Subcutaneous abdominal adipose tissue (tissue), 5 donors: Measurements from ENCODE around the gene GPC3.

ENCODE experiments used
- H3K27ac ChIP-seq: one replicate; pipeline ENCODE4 v1.7.0; 2013; ENCODE audit warnings: low read depth, mild to moderate bottlenecking, inconsistent platforms, low read length, moderate library complexity
- H3K27me3 ChIP-seq, 5 donors: one replicate each; pipeline ENCODE4 v1.7.0; 2013; ENCODE audit warnings: low read length in 5 of 5, inconsistent platforms in 1 of 5; ENCODE audit not compliant: control insufficient read depth in 5 of 5, insufficient read depth in 4 of 5
- H3K36me3 ChIP-seq, 5 donors: one replicate each; pipeline ENCODE4 v1.7.0; 2013; ENCODE audit warnings: low read length in 5 of 5; ENCODE audit not compliant: control insufficient read depth in 5 of 5, insufficient read depth in 5 of 5
- H3K4me1 ChIP-seq, 5 donors: one replicate each; pipeline ENCODE4 v1.7.0; 2013; ENCODE audit warnings: low read length in 5 of 5, mild to moderate bottlenecking in 3 of 5, moderate library complexity in 1 of 5; ENCODE audit not compliant: control insufficient read depth in 5 of 5, insufficient read depth in 5 of 5
- H3K4me3 ChIP-seq, 5 donors: one replicate each; pipeline ENCODE4 v1.7.0; 2013; ENCODE audit warnings: low read length in 5 of 5, low read depth in 1 of 5
- H3K9ac ChIP-seq, 5 donors: one replicate each; pipeline ENCODE4 v1.7.0; 2013; ENCODE audit warnings: low read length in 5 of 5, mild to moderate bottlenecking in 4 of 5, moderate library complexity in 3 of 5
- H3K9me3 ChIP-seq, 5 donors: one replicate each; pipeline ENCODE4 v1.7.0; 2013; ENCODE audit warnings: low read length in 5 of 5; ENCODE audit not compliant: control insufficient read depth in 5 of 5
- donor health status: healthy.
- donor health status: healthy.
- donor health status: healthy.
- donor health status: healthy.
- donor health status: healthy.

Gene GPC3

DNA sequence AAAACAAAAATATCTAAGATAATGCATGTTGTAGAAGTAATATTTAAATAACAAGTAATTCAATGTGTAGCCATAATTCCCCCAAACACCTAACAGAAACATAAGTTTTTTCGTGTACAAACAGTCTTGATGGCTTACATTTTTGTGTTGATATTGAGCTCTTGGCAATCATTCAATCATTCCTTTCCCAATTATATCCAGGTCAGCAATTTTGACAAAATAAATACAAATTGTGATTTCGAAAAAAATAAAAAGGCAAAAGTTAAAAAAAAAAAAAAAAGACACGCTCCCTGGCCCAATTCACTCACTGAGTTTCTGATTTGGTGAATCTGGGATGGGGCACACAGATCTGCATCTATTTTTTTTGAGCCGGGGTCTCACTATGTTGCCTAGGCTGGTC is 382.5 kb downstream of the GPC3 start:
- Histone ChIP-seq H3K4me3 (no peak overlapping the region), H3K36me3 (no peaks in the 10 kb centered on the region), H3K9me3 (no peaks in the 10 kb centered on the region), H3K4me1 (peaks cover 0 to 12% (median 6%) of the 10 kb centered on the region in 5 donors), H3K27ac (no peak overlapping the region), H3K9ac (no peak overlapping the region), H3K27me3 (peaks cover 0 to 10% (median 0%) of the 10 kb centered on the region in 5 donors)

DNA sequence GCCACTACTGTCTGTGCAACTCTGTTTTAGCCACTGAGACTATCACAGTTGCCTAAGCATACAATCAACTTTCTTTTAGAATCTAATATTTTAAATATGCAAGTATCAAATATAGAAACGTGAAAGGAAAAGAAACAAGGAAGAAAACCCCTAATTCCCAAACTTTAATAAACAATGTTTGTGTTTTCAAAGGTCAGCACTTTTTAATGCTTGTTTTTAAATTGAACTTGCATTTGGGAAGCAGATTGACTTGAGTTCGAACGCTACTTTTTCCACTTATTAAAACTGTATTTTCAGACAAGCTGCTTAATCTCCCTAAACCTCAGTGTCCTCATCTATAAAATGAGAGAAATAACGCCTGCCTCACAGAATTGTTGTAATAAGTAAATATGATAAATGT is 384.3 kb downstream of the GPC3 start:
- no peaks in the 10 kb centered on the region for H3K9me3 ChIP-seq
- H3K4me3 ChIP-seq = no peak overlapping the region
- H3K4me1 ChIP-seq = peaks cover 0 to 7% (median 0%) of the 10 kb centered on the region in 5 donors
- no peak overlapping the region for H3K27ac ChIP-seq
- peaks cover 0 to 10% (median 0%) of the 10 kb centered on the region in 5 donors for H3K27me3 ChIP-seq
- H3K36me3 ChIP-seq = no peaks in the 10 kb centered on the region
- H3K9ac ChIP-seq = no peak overlapping the region

DNA sequence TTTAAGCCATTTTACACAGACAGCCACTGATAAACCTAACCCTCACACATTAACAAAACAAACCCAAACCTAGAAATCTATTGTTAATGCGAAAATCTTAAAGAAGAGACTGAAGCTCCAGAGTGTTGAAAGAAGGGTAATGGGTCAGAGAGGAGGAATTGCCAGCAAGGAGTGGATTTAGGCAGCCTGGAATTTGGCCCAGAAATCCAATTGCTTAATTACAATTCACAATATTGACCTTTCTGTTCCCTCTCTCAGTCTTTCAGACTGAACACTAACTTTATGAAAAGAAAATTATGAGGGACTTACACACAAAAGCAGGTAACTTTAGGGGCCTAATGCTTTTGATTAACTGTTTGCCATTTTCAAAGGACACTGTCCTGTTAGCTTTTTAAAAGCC is 384.9 kb downstream of the GPC3 start:
- peaks cover 0 to 10% (median 0%) of the 10 kb centered on the region in 5 donors for H3K27me3 ChIP-seq
- H3K9me3 ChIP-seq = no peaks in the 10 kb centered on the region

DNA sequence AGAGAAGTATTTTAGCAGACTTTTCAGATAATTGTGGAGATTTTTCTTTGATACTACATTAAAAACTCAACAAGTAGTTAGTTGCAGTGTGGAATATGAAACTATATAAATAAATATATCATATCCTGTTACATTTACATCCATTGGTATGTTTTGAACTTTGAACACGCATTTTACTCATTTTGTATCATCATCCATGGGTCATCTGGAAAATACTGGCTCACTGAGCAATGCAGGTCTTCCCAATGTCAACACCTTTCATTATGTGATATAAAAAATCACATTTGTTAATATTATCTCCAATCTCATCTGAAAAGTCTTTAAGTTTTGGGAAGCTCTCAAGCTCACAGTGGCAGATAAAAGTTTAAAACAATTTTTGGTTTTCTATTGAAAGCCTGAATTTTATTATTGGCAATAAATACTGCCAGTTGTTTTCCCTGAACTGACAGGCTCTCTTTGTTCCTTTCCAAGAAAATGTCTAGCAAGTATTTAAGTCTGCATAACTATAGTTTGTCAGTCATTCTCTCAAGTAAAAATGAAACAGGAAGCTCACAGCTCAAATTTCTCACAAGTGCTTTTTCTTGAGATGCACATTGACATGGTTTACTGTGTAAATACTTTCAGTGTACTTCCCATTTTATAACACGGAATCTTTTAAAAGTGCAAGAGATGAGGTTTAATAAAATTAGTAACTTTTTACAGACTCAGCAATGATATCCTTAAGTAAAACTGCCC is 386.6 kb downstream of the GPC3 start:
- Histone ChIP-seq H3K27ac (no peak overlapping the region), H3K9ac (no peak overlapping the region), H3K36me3 (no peaks in the 10 kb centered on the region), H3K4me3 (no peak overlapping the region), H3K4me1 (peaks cover 0 to 7% (median 0%) of the 10 kb centered on the region in 5 donors), H3K27me3 (peaks cover 0 to 10% (median 0%) of the 10 kb centered on the region in 5 donors), H3K9me3 (no peaks in the 10 kb centered on the region)

More for the DNA sequence above, 384.9 kb downstream of the GPC3 start:
- Histone ChIP-seq H3K4me1 (peaks cover 0 to 7% (median 0%) of the 10 kb centered on the region in 5 donors), H3K27ac (no peak overlapping the region), H3K36me3 (no peaks in the 10 kb centered on the region), H3K9ac (no peak overlapping the region), H3K4me3 (no peak overlapping the region)

DNA sequence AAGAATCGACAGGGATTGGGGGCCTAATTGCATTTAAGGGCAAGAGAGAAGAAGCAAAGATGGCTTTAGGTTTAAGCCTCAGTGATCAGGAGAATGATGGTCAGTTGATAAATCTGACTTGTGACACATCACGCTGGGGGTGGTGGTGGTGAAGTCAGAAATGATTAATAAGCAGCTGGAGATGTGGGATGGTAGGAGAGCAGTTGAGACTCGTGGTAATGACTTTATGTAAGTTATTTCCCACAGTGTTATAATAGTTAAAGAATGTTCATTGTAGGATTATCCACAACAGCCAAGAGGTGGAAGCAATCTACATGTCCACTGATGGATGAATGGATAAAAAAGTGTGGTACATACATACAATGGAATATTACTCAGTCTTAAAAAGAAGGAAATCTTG is 391.2 kb downstream of the GPC3 start:
- Histone ChIP-seq H3K9ac (no peak overlapping the region), H3K9me3 (no peaks in the 10 kb centered on the region), H3K27me3 (peaks cover 0 to under 1% (median 0%) of the 10 kb centered on the region in 5 donors), H3K27ac (no peak overlapping the region), H3K36me3 (no peaks in the 10 kb centered on the region), H3K4me1 (peaks cover 0 to under 1% (median 0%) of the 10 kb centered on the region in 5 donors), H3K4me3 (no peak overlapping the region)

DNA sequence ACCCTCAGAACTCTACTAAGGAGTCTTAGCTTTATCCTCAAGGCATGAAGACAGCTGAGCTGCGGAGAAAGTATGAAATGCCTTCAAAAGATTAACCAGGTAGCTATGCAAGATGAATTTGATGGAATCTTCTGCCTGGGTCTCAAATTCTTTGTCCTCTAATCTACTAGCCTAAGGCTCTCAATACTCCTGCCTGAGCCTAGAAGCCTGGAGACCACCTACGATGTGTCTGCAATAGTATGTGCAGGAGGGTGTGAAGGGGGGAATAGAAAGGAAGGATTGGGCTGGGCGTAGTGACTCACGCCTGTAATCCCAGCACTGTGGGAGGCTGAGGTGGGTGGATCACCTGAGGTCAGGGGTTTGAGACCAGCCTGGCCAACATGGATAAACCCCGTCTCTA is 391.9 kb downstream of the GPC3 start:
- H3K27me3 ChIP-seq = peaks cover 0 to 4% (median 0%) of the 10 kb centered on the region in 5 donors
- no peaks in the 10 kb centered on the region for H3K36me3 ChIP-seq
- no peak overlapping the region for H3K9ac ChIP-seq
- H3K9me3 ChIP-seq = no peaks in the 10 kb centered on the region
- H3K4me1 ChIP-seq = no peaks in the 10 kb centered on the region
- no peak overlapping the region for H3K27ac ChIP-seq
- H3K4me3 ChIP-seq = no peak overlapping the region

DNA sequence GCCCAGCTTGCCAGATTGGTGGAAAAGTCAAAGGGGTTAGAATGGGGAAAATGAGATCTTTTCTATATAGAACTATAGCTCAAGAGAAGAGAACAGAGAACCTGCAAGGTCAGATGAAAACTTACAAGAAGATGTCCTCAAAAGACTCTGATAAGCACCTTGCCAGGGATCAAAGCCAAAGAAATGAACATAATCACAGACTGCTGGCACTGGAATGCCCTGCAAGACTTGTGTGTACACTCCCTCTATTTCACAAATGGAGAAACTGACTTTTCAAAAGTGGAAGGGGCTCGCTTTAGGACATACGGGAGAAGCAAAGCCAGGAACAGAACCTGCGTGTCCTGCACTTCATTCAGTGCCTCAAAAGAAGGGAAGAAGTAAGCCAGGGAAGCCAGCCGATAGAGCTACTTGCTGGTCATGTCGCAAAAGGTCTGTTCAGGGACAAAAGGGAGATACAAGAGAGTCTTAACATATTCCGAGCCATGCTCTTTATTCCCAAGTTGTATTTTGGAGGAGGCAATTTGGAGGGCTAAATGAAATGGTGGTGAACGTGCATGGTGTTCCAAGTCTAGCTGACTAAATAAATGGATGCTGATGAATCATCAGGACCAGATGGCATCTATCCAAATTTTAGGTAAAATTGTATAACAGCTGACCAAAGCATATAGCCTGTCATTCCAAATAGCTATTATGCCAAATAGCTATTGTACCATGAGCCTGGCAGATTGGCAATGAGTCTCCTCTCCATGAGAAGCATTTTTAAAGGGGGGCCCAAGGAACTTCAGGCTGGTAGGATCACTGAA is 394.5 kb downstream of the GPC3 start:
- peaks cover 0 to 4% (median 0%) of the 10 kb centered on the region in 5 donors for H3K27me3 ChIP-seq

DNA sequence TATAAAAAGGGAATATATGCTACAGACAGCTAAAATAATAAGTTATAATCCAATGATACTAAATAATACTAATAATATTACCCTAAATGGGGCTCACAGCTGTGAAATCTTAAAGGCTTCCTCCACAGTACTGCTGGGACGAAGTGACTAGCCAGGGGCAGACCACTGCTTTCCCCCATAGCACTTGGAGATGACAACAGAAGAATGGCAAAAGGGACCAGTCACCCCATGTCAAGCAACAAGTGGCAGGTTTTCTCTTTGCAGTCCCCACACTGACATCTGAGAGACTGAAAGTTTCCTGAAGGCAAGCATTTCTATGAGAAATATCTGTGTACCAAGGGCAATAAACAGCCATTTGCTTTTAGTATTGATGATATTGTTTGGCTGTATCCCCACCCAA is 396.6 kb downstream of the GPC3 start:
- no peak overlapping the region for H3K9ac ChIP-seq
- H3K36me3 ChIP-seq = no peaks in the 10 kb centered on the region
- no peaks in the 10 kb centered on the region for H3K4me1 ChIP-seq
- H3K9me3 ChIP-seq = no peaks in the 10 kb centered on the region
- H3K27ac ChIP-seq = no peak overlapping the region
- peaks cover 0 to 9% (median 0%) of the 10 kb centered on the region in 5 donors for H3K27me3 ChIP-seq
- no peak overlapping the region for H3K4me3 ChIP-seq

More for the DNA sequence above, 394.5 kb downstream of the GPC3 start:
- no peak overlapping the region for H3K27ac ChIP-seq
- no peak overlapping the region for H3K9ac ChIP-seq
- no peaks in the 10 kb centered on the region for H3K9me3 ChIP-seq
- H3K4me3 ChIP-seq = no peak overlapping the region
- no peaks in the 10 kb centered on the region for H3K4me1 ChIP-seq
- H3K36me3 ChIP-seq = no peaks in the 10 kb centered on the region

DNA sequence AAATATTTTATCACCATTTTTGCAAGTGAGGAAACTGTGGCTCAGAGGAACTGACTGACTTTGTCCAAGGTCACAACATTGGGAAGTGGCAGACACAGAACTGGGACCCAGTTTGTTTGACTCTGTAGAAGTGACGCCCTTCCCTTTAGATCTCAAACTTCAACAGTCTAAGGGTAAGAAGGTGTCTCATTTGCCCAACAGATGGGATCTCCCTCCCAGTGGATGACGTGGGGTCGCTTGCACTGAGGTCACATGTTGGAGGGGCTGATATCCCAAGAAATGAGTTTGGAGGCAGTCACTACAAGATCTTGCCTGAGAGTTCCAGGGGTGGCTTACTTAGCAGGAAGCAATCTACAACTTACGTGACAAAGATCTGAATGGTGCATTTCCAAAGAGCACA is 397.6 kb downstream of the GPC3 start:
- Histone ChIP-seq H3K4me3 (no peak overlapping the region), H3K9me3 (no peaks in the 10 kb centered on the region), H3K27me3 (peaks cover 0 to 9% (median 0%) of the 10 kb centered on the region in 5 donors), H3K4me1 (no peaks in the 10 kb centered on the region), H3K36me3 (no peaks in the 10 kb centered on the region), H3K27ac (no peak overlapping the region), H3K9ac (no peak overlapping the region)

DNA sequence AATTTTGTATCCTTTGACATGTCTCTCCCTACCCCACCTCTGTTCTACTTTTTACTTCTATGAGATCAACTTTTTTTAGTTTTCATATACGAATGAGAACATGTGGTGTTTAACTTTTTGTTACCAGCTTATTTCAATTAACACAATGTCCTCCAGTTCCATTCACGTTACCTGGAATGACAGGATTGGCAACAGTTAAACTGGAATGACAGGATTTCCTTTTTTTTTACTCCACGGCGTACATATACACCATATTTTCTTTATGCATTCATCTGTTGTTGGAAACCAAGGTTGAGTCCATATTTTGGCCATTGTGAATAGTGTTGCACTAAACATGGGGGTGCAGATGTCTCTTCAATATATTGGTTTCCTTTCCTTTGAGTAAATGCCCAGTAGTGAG is 398.3 kb downstream of the GPC3 start:
- Histone ChIP-seq H3K4me1 (no peaks in the 10 kb centered on the region), H3K9me3 (no peaks in the 10 kb centered on the region), H3K27me3 (peaks cover 0 to 9% (median 0%) of the 10 kb centered on the region in 5 donors), H3K9ac (no peak overlapping the region), H3K4me3 (no peak overlapping the region), H3K36me3 (no peaks in the 10 kb centered on the region), H3K27ac (no peak overlapping the region)
